GM19099 (cell line): ENCODE results near the gene MT1E.

Experiments
- POLR2A ChIP-seq: IDR thresholded peaks from 3 replicates; pipeline ENCODE4 v1.6.1; 2011; ENCODE audit warnings: low read depth; ENCODE audit not compliant: insufficient read length; ENCODE audit errors: extremely low read depth

MT1E gene

DNA sequence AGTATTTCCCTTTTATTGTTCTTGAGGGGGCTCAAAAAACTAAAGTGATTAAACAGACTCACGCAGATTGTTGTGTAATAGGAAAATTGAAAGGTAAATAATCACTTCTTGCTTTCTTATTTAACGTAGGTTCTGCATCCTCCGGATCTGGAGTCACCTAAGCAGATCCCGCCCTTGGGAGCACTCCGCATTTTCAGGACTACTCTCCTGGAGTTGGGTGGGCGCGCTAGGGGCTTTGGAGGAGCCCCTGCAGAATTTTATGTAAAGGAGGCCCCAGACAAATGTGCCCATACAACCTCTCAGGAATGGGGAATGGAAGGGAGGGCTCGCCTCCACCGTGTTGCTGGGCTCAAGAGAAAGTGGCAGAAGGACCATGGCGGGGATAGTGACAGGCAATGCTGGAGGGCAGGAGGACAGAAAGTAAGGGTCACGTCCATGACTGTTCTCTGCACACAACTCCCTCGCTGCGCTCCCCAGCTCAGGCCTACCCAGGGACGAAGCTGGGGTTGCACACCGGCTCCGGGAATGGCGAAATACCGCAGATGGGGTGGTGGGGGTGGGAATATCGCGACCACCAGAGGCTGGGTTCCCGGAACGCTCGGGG, 8.9 kb upstream of the MT1E start:
- no peak for TF ChIP-seq POLR2A

DNA sequence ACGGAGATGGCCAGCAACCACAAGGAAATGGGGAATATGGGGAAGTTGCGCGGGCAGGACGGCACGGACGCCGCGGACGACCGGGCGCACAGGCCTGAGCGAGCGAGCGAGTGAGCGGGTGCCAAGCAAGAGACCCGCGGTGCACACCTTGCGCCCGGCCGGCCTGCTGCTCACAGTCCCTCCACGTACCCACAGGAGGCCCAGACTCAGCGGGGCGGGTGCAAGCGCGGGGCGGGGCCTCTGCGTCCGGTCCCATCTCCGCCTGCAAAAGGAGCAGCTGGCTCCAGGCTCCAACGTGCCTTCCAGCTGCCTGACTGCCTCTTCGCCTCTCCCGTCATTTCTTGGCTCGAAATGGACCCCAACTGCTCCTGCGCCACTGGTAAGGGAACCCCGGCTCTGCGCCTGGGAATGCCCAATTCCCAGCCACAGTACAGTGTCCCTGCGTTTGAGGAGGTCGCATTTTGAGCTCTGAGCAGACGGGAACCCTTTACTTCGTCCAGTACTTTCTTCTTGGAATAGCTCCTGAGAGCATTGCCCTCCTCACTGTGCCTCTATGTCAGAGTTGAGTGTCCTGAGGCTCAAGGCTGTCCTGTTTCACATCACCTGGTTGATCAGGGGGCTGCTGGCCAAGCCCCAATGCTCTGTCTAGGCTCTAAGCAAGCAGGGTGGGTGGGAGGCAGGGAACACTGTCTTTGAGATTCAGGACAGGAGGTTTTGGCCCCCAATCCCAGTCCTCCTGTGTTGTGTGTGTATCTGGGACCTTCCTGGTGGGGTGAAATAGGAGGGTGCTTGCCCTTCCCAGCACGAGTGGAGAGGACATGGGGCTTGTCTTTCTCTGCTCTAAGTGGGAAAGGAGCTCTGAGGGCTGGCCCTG, 8.1 kb upstream of the MT1E start:
- no peak for TF ChIP-seq POLR2A

DNA sequence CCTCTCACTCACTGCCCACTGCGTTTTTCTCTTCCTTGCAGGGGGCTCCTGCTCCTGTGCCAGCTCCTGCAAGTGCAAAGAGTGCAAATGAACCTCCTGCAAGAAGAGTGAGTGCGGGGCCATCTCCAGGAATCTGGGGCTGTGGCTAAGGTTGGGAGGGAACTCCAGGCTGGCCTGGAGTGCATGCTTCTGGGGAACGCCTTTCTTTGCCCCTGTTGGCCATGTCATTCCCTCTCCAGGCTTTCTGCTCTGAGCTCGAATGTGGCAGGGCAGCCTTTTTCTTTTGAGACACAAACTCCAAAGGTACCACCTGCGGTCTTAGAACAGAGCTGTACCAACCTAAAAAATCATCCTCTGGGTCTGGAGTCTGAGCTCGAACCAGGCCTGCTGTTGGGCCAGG, 7.4 kb upstream of the MT1E start:
- no peak for TF ChIP-seq POLR2A

- TF ChIP-seq POLR2A: no peak
These were observed 5.2 kb upstream of the MT1E start for GRCh38 chr16:56620339-56620897.

DNA sequence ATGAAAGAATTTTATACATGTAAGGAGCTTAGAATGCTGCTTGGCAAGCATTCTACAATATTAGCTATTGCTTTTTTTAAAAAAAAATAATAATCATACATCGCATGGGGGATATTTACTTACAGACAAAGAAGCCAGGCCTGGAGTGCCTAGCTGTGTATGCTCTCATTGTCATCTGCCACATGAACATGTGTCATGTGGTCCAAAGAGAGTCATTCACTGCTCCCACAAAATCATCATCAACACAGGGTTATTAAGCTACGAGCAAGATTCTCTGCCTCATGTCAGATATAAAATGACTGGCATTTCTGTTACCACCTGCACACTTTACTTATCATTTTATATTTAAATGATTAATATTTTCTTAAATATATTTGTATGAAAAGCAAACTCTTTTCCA, 1.9 kb upstream of the MT1E start:
- TF ChIP-seq POLR2A: no peak

DNA sequence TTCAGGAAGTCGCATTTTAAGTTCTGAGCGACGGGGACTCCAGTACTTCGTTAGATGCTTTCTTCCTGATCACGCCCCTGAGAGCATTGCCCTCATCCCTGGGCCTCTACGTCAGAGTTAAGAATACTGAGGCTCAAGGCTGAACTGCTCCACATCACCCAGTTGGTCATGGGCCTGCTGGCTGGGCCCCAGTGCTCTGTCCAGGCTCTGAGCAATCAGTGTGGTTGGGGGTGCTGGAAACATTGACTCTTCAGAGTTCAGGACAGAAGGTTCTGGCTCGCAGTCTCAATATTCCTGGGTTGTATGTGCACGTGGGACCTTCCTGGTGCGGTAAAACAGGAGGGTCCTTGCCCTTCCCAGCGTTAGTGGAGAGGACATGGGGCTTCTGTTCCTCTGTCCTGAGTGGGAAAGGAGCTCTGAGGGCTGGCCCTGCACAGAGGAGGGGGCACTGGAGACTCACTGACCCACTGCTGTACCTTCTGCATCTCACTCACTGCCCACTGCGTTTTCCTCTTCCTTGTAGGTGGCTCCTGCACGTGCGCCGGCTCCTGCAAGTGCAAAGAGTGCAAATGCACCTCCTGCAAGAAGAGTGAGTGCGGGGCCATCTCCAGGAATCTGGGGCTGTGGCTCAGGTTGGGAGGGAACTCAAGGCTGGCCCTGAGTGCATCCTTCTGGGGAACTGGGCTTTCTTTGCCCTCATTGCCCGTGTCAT, 518 bp downstream of the MT1E start:
- no peak for TF ChIP-seq POLR2A

- TF ChIP-seq POLR2A: no peak
These were observed 1.1 kb downstream of the MT1E start for GRCh38 chr16:56626685-56627084.

DNA sequence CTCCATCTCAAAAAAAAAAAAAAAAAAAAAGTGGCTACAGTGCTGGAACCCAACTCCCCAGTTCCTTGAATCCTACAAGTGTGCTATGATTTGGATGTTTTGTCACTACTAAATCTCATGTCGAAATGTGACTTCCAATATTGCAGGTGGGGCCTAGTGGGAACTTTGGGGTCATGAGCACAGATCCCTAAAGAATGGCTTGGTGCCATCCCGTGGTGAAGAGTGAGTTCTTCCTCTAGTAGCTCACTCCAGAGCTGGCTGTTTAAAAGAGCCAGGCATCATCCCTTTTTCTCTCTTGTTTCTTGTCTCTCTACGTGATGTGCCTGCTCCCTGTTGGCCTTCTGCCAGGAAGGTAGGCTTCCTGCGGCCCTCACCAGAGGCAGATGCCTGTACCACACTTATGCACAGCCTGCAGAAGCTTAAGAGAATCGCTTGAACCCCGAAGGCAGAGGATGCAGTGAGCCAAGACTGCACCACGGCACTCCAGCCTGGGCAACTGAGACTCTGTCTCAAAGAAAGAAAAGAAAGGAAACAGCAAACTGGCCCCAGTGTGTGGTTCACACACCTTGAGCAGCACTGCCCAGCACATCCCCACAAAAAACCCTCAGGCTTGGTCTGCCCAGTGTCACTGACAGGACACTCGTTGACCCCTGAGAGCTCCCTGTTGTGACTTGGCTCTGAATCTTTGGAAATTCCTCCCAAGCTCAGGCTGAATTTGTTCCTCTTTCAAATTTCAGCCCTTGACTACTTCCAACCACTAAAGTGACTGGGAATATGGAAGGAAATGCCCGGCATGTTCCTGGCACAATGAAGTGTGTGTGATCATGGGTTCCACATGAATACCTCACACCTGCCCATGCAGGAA, 3.1 kb downstream of the MT1E start:
- no peak for TF ChIP-seq POLR2A

DNA sequence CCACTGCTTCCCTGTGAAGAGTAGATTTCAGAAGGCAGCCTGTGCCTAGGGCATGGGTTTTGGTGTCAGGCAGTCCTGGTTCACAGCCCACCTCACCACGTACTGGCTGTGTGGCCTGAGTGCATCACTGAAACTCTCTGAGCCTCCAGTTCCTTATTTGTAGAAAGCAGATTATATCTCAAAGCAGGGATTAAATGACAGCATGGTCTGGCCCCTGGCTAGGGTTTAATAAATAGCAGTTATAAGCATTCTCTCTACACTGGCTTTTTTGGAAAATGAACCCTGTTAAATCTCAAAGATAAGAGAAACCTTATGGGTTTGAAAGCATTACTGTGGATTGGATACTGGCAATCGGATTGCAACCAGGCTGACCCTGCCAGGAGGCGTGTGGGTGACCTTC, 4.0 kb downstream of the MT1E start:
- TF ChIP-seq POLR2A: no peak

GRCh38 chr16:56630134-56630533, 4.6 kb downstream of the MT1E start:
- TF ChIP-seq POLR2A: no peak

- no peak for TF ChIP-seq POLR2A
These were observed 5.6 kb downstream of the MT1E start for GRCh38 chr16:56631197-56631596.

GRCh38 chr16:56631832-56632155, 6.2 kb downstream of the MT1E start:
- no peak for TF ChIP-seq POLR2A

- no peak for TF ChIP-seq POLR2A
These were observed 6.7 kb downstream of the MT1E start, which contains the start of gene MT1M for GRCh38 chr16:56632156-56632847. TSS of gene MT1M (plus strand) at chr16:56632659. CDS start at chr16:56632732, 73 bp downstream.

DNA sequence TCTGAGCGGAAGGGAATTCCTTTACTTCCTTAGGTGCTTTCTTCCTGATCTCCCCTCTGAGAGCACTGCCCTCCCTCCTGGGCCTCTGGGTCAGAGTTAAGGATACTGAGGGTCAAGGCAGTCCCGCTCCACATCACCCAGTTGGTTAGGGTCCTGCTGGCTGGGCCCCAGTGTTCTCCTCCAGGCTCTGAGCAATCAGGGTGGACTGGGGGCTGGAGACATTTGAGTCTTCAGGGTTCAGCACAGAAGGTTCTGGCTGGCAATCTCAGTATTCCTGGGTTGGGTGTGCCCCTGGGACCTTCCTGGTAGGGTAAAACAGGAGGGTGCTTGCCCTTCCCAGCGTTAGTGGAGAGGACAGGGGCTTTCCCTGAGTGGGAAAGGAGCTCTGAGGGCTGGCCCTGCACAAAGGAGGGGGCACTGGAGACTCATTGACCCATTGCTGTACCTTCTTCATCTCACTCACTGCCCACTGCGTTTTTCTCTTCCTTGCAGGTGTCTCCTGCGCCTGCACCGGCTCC, 7.3 kb downstream of the MT1E start:
- no peak for TF ChIP-seq POLR2A

DNA sequence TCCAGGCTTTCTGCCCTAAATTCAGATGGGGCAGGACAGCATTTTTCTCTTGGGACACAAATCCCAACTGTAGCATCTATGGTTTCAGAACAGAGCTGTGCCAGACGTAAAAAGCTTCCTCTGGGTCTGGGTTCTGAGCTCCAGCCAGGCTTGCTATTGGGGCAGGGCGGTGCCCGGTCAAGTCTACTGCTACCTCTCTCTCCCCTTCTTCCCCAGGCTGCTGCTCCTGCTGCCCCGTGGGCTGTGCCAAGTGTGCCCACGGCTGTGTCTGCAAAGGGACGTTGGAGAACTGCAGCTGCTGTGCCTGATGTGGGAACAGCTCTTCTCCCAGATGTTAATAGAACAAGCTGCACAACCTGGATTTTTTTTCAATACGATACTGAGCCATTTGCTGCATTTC, 8.0 kb downstream of the MT1E start:
- TF ChIP-seq POLR2A: no peak
